ENCODE data around the gene PPP1R9B.

GRCh38 chr17:50129353-50129727 lies 21.1 kb downstream of the PPP1R9B start:
- TF ChIP-seq CTCF (IDR thresholded peaks at IDR 0.05; ENCODE audit: insufficient read depth, low read depth, low read length) = no peak
- no peak for TF ChIP-seq EZH2 (IDR thresholded peaks at IDR 0.05; ENCODE audit: insufficient read depth, low read length)

All from astrocyte (in vitro differentiated cells and primary cell).